ENCODE measurements around the gene RRP12.

The RRP12 gene

DNA sequence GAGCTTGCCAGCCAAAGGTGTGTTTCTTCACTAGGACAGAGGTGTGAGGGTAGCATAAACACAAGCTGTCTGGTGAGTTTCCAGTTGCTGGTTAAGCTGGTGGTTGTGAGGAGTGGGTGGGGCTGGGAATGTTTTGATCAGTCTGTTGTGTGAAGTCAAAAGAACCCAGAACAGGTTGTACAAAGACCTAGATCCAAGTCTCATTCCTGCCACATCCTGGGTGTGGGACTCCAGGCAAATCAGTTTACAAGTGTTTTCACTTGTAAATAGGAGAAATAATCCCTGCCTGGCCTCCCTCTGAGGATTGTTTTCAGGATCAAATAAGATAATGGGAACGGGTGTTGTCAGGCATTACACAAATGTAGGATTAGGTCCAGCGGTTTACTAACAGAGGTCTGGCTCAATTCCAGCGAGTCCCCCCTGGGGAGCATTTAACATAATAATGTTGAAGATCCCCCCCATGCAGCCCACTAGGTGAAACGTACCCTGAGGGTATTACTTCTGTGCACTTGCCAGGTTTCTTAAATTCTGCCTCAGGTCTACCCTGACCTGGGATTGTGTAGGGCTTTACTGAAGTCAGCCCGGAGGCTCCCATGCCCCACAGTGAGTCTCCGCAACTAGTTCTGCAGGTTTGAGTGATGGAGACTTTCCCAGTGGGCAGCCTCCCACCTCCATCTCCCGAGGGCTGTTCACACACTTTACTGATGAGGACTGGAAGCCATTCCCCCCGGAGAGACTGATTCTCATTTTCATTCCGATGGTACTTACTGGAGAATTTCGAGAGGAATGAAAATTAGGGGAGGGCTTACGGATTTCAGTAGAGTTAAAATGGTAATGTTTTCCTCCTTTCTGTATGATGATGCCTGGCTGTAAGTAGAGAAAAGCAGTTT, 64.0 kb downstream of the RRP12 start:
- Mint-ChIP-seq H3K4me3 (no peak overlapping the region), H3K27ac (ENCODE audit: low read depth) (no peak overlapping the region), H3K4me1 (peaks cover 15% of the 10 kb centered on the region), H3K36me3 (ENCODE audit: insufficient read depth) (peaks cover 11% of the 10 kb centered on the region), H3K27me3 (no peaks in the 10 kb centered on the region), H3K9me3 (no peaks in the 10 kb centered on the region)
- DNase-seq (ENCODE audit: low spot score in 2 of 2) = no peak
- ATAC-seq (replicated peaks; ENCODE audit: extremely low read depth, poor library complexity, severe bottlenecking) = no peak

DNA sequence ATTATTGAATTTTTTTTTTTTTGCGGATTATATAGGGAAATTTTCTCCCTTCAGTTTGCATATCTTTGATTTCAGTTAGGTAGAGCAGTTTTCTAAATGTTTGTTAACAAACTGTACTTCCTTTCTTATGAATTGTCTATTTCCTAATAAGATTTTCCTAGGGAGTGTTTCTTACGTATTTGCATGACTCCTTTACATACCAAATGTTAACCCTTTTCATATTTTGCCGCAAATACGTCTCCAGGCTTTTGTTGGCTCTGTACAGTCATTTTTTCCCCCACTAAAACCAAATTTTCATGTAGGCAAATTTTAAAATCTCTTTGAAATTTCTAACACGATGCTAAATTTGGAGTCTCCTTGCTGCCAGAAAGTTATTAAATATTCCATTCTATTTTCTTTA, 64.7 kb downstream of the RRP12 start:
- Mint-ChIP-seq H3K4me1 (peaks cover 23% of the 10 kb centered on the region), H3K9me3 (no peaks in the 10 kb centered on the region), H3K4me3 (no peak overlapping the region), H3K36me3 (ENCODE audit: insufficient read depth) (peaks cover 13% of the 10 kb centered on the region), H3K27me3 (no peaks in the 10 kb centered on the region), H3K27ac (ENCODE audit: low read depth) (no peak overlapping the region)
- DNase-seq (ENCODE audit: low spot score in 2 of 2) (no peak), ATAC-seq (replicated peaks; ENCODE audit: extremely low read depth, poor library complexity, severe bottlenecking) (no peak)

DNA sequence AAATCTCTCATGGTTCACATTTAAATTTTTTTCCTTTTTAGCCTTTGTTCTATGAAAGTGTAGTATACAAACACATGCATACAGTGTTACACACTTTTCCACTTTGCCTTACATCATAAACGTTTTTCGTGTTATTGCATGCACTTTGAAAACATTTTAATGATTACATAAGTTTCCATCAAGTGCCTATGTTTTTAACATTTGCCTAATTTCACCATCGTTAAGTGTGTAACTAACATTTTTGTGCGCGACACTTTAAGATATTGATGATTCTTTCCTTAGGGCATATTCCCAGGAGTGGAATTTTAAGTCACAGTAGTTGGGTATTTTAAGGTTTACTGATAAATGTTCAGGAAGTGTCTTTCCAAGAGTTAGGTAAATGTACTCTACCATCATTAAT, 65.1 kb downstream of the RRP12 start:
- H3K27me3 Mint-ChIP-seq = no peaks in the 10 kb centered on the region
- DNase-seq (ENCODE audit: low spot score in 2 of 2) (no peak), ATAC-seq (replicated peaks; ENCODE audit: extremely low read depth, poor library complexity, severe bottlenecking) (no peak)
- peak overlapping the region; percentile 93 for H3K4me3 Mint-ChIP-seq
- H3K9me3 Mint-ChIP-seq = no peaks in the 10 kb centered on the region
- H3K27ac Mint-ChIP-seq (ENCODE audit: low read depth) = no peak overlapping the region
- peaks cover 15% of the 10 kb centered on the region for H3K36me3 Mint-ChIP-seq (ENCODE audit: insufficient read depth)
- peaks cover 27% of the 10 kb centered on the region for H3K4me1 Mint-ChIP-seq

DNA sequence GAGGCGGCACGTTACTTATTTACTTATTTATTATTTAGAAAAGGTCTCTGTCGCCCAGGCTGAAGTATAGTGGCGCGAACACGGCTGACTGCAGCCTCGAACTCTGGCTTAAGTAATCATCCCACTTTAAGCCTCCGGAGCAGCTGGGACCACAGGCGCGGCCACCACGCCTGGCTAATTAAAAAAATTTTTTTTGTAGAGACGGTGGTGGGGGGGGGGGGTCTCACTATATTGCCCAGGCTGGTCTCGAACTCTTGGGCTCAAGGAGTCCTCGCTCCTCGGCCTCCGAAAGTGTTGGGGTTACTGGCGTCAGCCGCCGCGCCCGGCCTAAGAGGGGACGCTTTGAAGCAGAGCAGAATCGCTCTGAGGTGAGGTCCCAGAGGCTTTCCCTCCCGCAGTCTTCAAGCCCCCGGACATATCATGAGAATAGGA, 65.9 kb downstream of the RRP12 start:
- H3K4me1 Mint-ChIP-seq = peaks cover 28% of the 10 kb centered on the region
- H3K4me3 Mint-ChIP-seq = peak overlapping the region; percentile 93
- ATAC-seq (replicated peaks; ENCODE audit: extremely low read depth, poor library complexity, severe bottlenecking) = no peak
- no peaks in the 10 kb centered on the region for H3K27me3 Mint-ChIP-seq
- no peaks in the 10 kb centered on the region for H3K9me3 Mint-ChIP-seq
- no peak for DNase-seq (ENCODE audit: low spot score in 2 of 2)
- peak overlapping the region; percentile 78 for H3K27ac Mint-ChIP-seq (ENCODE audit: low read depth)
- peaks cover 15% of the 10 kb centered on the region for H3K36me3 Mint-ChIP-seq (ENCODE audit: insufficient read depth)

DNA sequence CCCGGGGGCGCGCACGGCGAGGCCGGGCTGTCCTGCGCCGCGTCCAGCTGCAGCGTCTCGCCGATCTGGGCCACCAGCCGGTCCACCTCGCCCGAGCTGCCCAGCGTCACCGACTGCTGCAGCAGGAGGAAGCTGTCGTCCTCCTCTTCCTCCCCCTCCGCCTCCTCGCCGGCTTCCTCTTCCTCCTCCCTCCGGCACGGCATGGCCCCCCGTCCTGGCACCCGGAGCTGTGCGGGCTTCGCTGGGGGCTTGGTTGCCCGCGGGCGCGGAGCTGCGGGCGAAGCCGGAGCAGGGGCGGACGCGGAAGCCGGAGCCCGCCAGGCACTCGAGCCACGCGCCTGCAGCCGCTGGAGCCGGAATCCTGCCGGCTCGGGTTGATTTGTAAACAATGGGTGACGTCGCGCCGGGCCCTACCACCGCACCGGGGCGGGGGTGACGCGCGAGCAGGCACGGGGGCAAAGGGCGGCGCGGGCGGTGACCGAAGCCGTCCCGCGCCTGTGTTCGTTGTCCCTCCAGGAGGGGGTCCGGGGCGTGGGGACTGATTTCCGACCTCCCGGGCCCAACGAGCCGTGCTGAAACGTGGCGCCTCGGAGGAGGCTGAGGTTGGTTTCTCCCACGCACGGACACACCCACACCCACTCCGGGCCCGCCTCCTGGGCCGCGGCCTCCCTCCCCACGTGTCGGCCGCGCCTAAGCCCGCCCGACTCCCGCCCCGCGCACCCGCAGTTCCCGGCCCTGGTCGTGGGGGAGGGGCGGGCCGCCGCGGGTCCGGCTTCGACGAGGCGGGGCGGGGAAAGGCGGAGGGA, 66.6 kb downstream of the RRP12 start, which contains the start of gene FRAT2:
TSS of gene FRAT2 (minus strand) at position 360 of the 806 bp plus-strand sequence. CDS start at position 203, 157 bp downstream.
- DNase-seq (ENCODE audit: low spot score in 2 of 2) = peak; percentile 85 to 87
- H3K27me3 Mint-ChIP-seq = no peaks in the 10 kb centered on the region
- peaks cover 34% of the 10 kb centered on the region for H3K4me1 Mint-ChIP-seq
- peak within 1 kb of the TSS; percentile 89 for H3K27ac Mint-ChIP-seq (ENCODE audit: low read depth)
- H3K4me3 Mint-ChIP-seq = peak within 1 kb of the TSS; percentile 93
- ATAC-seq (replicated peaks; ENCODE audit: extremely low read depth, poor library complexity, severe bottlenecking) = peak; percentile 86
- no peaks in the 10 kb centered on the region for H3K9me3 Mint-ChIP-seq
- H3K36me3 Mint-ChIP-seq (ENCODE audit: insufficient read depth) = peaks cover 15% of the 10 kb centered on the region

DNA sequence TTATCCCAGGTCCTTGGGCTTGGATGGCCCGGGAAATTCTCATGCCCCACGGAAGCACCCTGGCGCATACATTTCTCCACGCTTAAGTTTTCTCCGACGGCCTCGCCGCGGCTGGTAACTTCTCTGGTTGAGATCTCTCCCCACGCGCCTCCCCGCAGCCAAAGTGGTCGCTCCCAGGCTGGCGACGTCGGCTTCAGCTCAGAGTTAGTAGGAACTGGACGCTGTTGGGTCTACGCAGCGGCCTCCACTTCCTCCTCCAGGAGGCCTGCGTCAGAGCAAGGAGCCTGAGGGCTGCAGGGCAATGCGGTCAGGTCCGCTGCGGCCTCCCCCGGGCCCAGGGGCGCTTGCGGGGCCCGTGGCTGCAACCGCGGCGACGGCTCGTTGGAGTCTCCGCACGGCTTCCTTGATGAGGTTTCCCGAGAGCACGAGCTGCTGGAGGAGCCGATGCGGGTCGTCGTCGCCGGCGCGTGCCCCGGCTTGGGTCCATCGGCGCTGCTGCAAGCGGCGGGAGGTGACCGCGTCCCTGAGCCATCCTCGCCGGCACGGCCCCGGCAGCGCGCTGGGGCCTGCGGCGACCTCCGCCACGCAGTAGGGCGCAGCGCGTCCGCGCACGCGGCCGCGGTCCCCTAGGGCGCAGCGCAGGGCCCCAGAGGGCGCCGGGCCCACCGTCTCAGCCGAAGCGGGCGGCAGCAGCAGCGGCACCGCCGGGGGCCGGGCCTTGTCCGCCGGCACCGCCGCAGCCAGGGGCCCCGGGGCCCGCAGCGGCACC, 67.4 kb downstream of the RRP12 start:
- peak; percentile 17 to 25 for DNase-seq (ENCODE audit: low spot score in 2 of 2)
- H3K27me3 Mint-ChIP-seq = no peaks in the 10 kb centered on the region
- peaks cover 34% of the 10 kb centered on the region for H3K4me1 Mint-ChIP-seq
- H3K36me3 Mint-ChIP-seq (ENCODE audit: insufficient read depth) = peaks cover 18% of the 10 kb centered on the region
- H3K9me3 Mint-ChIP-seq = no peaks in the 10 kb centered on the region
- peak; percentile 38 for ATAC-seq (replicated peaks; ENCODE audit: extremely low read depth, poor library complexity, severe bottlenecking)
- peak overlapping the region; percentile 93 for H3K4me3 Mint-ChIP-seq
- H3K27ac Mint-ChIP-seq (ENCODE audit: low read depth) = peak overlapping the region; percentile 89

DNA sequence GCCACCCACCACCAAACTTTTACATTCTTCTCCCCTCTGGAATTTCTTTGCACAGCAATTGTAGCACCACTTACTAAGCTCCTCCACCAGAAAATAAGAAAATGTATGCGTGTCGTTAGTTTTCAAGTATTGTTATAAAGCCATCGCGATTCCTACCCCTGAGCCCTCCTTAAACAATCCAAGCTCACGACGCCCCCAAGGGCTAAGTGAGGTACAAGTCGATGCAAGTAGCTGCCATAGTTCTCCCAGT, 67.9 kb downstream of the RRP12 start:
- no peaks in the 10 kb centered on the region for H3K9me3 Mint-ChIP-seq
- H3K27ac Mint-ChIP-seq (ENCODE audit: low read depth) = peak overlapping the region; percentile 89
- H3K36me3 Mint-ChIP-seq (ENCODE audit: insufficient read depth) = peaks cover 20% of the 10 kb centered on the region
- ATAC-seq (replicated peaks; ENCODE audit: extremely low read depth, poor library complexity, severe bottlenecking) (no peak), DNase-seq (ENCODE audit: low spot score in 2 of 2) (no peak)
- peak overlapping the region; percentile 93 for H3K4me3 Mint-ChIP-seq
- no peaks in the 10 kb centered on the region for H3K27me3 Mint-ChIP-seq
- peaks cover 34% of the 10 kb centered on the region for H3K4me1 Mint-ChIP-seq

DNA sequence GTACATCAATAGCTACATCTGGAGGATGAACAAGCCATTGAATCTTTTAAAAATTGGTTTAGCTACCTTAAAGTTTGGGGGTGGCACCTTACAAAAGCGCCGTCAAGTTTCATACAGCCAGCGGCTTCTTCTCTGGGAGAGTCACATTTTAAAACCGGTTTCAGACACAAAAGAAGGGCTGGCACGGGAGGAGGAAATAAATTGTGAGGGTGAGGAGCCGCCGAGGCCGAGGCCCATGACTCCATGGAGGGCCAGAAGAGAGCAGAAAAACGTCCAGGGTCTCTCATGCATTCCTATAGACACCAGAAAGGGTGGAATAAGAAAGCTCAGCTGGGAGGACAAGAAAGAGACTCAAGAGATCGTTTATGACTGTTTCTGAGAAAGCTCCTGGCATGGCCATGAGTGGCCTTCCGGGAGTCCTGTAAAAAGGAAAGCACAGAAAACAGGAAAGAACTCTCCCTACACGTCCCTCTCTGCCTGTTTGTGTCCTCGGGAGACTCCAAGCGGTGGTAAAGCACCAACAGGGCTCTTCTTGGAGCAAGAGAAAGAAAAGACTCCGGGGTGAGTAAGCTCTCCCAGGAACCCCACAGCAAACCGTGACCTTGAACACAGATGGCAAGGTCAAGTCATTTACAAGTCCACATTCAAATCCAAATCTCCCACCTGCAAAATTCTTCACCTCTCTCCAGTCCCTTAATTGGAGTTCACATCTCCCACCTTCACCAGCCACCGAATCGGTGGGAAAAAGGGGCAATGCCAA, 68.4 kb downstream of the RRP12 start:
- peaks cover 39% of the 10 kb centered on the region for H3K4me1 Mint-ChIP-seq

DNA sequence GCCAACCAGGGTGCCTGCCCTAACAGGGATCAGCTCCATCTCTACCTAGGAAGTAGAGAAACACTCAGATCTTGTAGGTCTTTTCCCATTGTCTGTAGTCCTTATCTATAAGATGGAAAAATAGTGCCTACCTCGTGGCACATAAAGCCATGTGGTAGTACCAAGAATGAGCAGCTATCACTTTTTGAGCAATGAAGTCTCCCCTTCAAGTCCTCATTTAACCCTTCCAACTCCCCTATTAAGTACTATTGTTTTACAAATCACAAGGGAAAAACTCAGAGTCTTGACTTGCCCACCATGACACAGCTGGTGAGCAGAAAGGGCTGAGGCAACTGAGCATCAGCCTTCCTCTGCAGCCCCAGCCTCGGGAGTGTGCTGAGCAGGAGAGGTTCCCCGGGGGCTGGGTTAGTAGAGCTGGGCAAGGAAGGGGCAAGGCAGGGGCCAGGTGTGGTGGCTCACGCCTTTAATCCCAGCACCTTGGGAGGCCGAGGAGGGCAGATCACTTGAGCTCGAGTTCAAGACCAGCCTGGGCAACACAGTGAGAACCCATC, 69.9 kb downstream of the RRP12 start:
- no peak for DNase-seq (ENCODE audit: low spot score in 2 of 2)
- H3K4me1 Mint-ChIP-seq = peaks cover 47% of the 10 kb centered on the region
- peak overlapping the region; percentile 25 for H3K27ac Mint-ChIP-seq (ENCODE audit: low read depth)
- H3K4me3 Mint-ChIP-seq = peak overlapping the region; percentile 93
- no peaks in the 10 kb centered on the region for H3K27me3 Mint-ChIP-seq
- H3K9me3 Mint-ChIP-seq = no peaks in the 10 kb centered on the region
- peaks cover 23% of the 10 kb centered on the region for H3K36me3 Mint-ChIP-seq (ENCODE audit: insufficient read depth)
- no peak for ATAC-seq (replicated peaks; ENCODE audit: extremely low read depth, poor library complexity, severe bottlenecking)

More for the DNA sequence above, 68.4 kb downstream of the RRP12 start:
- Mint-ChIP-seq H3K4me3 (peak overlapping the region; percentile 93), H3K9me3 (no peaks in the 10 kb centered on the region), H3K27me3 (no peaks in the 10 kb centered on the region), H3K27ac (ENCODE audit: low read depth) (peak overlapping the region; percentile 89), H3K36me3 (ENCODE audit: insufficient read depth) (peaks cover 23% of the 10 kb centered on the region)
- DNase-seq (ENCODE audit: low spot score in 2 of 2) (no peak), ATAC-seq (replicated peaks; ENCODE audit: extremely low read depth, poor library complexity, severe bottlenecking) (no peak)

DNA sequence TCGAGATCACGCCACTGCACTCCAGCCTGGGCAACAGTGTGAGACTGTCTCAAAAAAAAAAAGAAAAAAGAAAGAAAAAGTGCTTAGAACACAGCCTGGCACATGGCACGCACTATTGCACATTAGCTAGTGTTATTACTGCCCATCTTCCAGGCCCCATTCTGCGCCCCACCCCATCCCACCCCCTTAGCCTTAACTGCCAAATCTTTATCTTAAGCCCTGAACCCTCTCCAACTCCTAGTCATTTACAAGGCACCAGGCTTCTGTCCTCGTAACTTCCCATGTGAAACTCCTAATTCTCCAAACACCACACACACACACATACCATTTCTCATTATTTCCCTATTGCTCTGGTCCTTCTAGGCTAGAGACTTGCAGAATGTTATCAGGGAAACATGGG, 71.4 kb downstream of the RRP12 start:
- no peak for DNase-seq (ENCODE audit: low spot score in 2 of 2)
- Mint-ChIP-seq H3K27ac (ENCODE audit: low read depth) (no peak overlapping the region), H3K27me3 (no peaks in the 10 kb centered on the region), H3K4me3 (no peak overlapping the region), H3K4me1 (peaks cover 54% of the 10 kb centered on the region), H3K36me3 (ENCODE audit: insufficient read depth) (peaks cover 23% of the 10 kb centered on the region), H3K9me3 (no peaks in the 10 kb centered on the region)
- no peak for ATAC-seq (replicated peaks; ENCODE audit: extremely low read depth, poor library complexity, severe bottlenecking)

DNA sequence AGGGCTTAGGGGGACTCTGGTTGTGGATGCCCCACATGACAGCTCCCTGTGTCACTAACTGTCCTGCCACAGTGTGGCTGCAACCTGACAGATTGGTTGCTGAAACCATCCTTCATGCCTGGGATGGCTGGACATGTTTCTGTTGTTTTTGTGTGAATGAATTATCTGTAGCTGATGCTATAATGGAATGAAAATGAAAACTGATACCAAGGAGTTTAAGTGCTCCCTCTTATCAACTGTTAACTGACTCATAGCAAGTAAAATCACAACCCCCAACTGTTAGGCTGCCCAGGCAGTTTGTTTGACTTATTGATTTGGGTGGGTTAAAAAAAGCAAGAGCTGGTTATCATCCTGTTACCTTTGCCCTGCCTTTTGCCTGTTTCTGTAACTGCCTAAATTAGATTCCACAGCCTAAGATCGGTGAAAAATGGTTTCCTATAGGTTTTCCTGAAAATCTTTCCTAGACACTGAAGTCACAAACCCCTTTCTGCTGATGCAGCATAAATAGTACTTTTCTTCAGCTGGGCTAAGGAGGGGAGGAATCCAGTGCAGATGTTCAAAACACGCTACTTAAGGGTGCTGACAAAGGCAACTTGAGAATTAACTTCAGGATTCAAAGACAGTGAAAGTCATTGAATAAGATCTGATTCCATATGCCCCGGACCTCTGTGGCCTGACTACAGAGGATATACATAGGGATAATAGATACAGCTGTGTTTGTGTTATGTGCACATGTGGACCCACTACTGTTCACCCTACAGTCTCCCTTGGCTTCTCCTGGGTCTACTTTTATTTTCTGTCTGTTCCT, 72.3 kb downstream of the RRP12 start:
- no peak for DNase-seq (ENCODE audit: low spot score in 2 of 2)
- Mint-ChIP-seq H3K27me3 (no peaks in the 10 kb centered on the region), H3K4me3 (no peak overlapping the region), H3K4me1 (peaks cover 54% of the 10 kb centered on the region), H3K36me3 (ENCODE audit: insufficient read depth) (peaks cover 23% of the 10 kb centered on the region), H3K27ac (ENCODE audit: low read depth) (no peak overlapping the region), H3K9me3 (no peaks in the 10 kb centered on the region)
- no peak for ATAC-seq (replicated peaks; ENCODE audit: extremely low read depth, poor library complexity, severe bottlenecking)

Measured in central memory CD8-positive, alpha-beta T cell (primary cell).